HCT116 (cell line): ENCODE data around the gene DDX39A. TPM values are rescaled to one million over a fixed set of nuclear protein-coding genes. Genes with fewer than 3 reads are reported as not detected.

Experiments used
- ATAC-seq: fragments of 200-7000 bp; cut with Tn5 transposase; 2 replicates; pipeline ENCODE4 v1.9.1; 2020; ENCODE audit warnings: mild to moderate bottlenecking, moderate library complexity
- BruUV-seq: library from RNA; stranded (reverse); fragments of 400-500 nt; replicated peaks from 2 replicates; lab custom pipeline; 2021; lab: Mats Ljungman, UMichigan
- CTCF ChIA-PET: fragments of 300-600 bp; sonication (Branson Sonifier 250); formaldehyde crosslinking; loops from one replicate; lab custom pipeline; 2021; ENCODE audit warnings: antibody characterized with exemption; lab: Charles Lee
- POLR2A ChIA-PET: fragments of 300-600, 350-600 bp; sonication (Branson Sonifier 250); formaldehyde crosslinking; loops from one replicate; lab custom pipeline; 2021; ENCODE audit warnings: antibody characterized with exemption; lab: Charles Lee
- RAD21 ChIA-PET, 2 experiments: fragments of 300-600 bp; sonication (Branson Sonifier 250); formaldehyde crosslinking; loops; one replicate each; lab custom pipeline; 2023; ENCODE audit warnings: low total read pairs in 2 of 2; ENCODE audit not compliant: uncharacterized antibody in 2 of 2, unreplicated experiment in 2 of 2, low non-redundant PET in 1 of 2; lab: Charles Lee
- DNase-seq: peaks from one replicate; pipeline ENCODE4 v3.0.0-alpha.2; 2010; ENCODE audit warnings: low read depth, low spot score
- H2AFZ ChIP-seq: fragments of 200-600 bp; shearing (Covaris generic), sonication (generic); 2 replicates; pipeline ENCODE4 v1.6.1; 2017; ENCODE audit warnings: low read depth, mixed run types, mixed read lengths, antibody characterized with exemption, low read length; ENCODE audit not compliant: poor library complexity, severe bottlenecking
- H3K27ac ChIP-seq: 2 replicates; pipeline ENCODE4 v1.5.1; 2012; ENCODE audit warnings: low read depth, low read length
- H3K27me3 ChIP-seq: fragments of 200-600 bp; sonication (generic); 2 replicates; pipeline ENCODE4 v1.6.1; 2016; ENCODE audit warnings: mixed run types, low read length, mixed read lengths; ENCODE audit not compliant: insufficient read depth
- H3K36me3 ChIP-seq, 2 experiments: fragments of 200-500 bp in 1 of 2; fragments of 200-600 bp in 1 of 2; sonication (Bioruptor generic) in 1 of 2; sonication (generic) in 1 of 2; 2 replicates each; pipeline versions ENCODE4 v1.5.1 to v1.6.1; 2014 to 2016; ENCODE audit warnings: low read length in 2 of 2, inconsistent platforms in 1 of 2, mixed read lengths in 1 of 2, mixed run types in 1 of 2; ENCODE audit not compliant: insufficient read depth in 2 of 2, control insufficient read depth in 1 of 2
- H3K4me1 ChIP-seq, 2 experiments: fragments of 200-600 bp in 1 of 2; sonication (generic) in 1 of 2; 2 replicates each; pipeline versions ENCODE4 v1.5.1 to v1.6.1; 2012 to 2017; ENCODE audit warnings: low read length in 2 of 2, inconsistent platforms in 1 of 2, mild to moderate bottlenecking in 1 of 2, mixed read lengths in 1 of 2, mixed run types in 1 of 2, moderate library complexity in 1 of 2; ENCODE audit not compliant: insufficient read depth in 2 of 2, control insufficient read depth in 1 of 2
- H3K4me2 ChIP-seq: fragments of 200-600 bp; sonication (generic); 2 replicates; pipeline ENCODE4 v1.6.1; 2017; ENCODE audit warnings: mixed run types, low read length, mixed read lengths
- H3K4me3 ChIP-seq, 2 experiments: fragments of 200-600 bp in 1 of 2; sonication (generic) in 1 of 2; replicated peaks in 1 of 2; 2 replicates each; pipeline ENCODE4 v1.5.1; 2011 to 2016; ENCODE audit warnings: low read length in 2 of 2, control low read depth in 1 of 2, low read depth in 1 of 2, mild to moderate bottlenecking in 1 of 2, mixed read lengths in 1 of 2, mixed run types in 1 of 2
- H3K79me2 ChIP-seq: fragments of 200-600 bp; sonication (generic); 2 replicates; pipeline ENCODE4 v1.6.1; 2017; ENCODE audit warnings: mild to moderate bottlenecking, mixed run types, low read length, moderate library complexity, mixed read lengths; ENCODE audit not compliant: insufficient read depth
- H3K9ac ChIP-seq: fragments of 200-600 bp; sonication (generic); 2 replicates; pipeline ENCODE4 v1.6.1; 2016; ENCODE audit warnings: low read length, mixed read lengths
- H3K9me2 ChIP-seq: fragments of 200-600 bp; sonication (generic), shearing (Covaris generic); 2 replicates; pipeline ENCODE4 v1.6.1; 2017; ENCODE audit warnings: mixed run types, mild to moderate bottlenecking, moderate library complexity; ENCODE audit not compliant: insufficient read depth
- H3K9me3 ChIP-seq, 2 experiments: fragments of 200-500 bp in 1 of 2; fragments of 200-600 bp in 1 of 2; sonication (Bioruptor generic) in 1 of 2; sonication (generic) in 1 of 2; 2 replicates each; pipeline ENCODE4 v1.6.1; 2014 to 2017; ENCODE audit warnings: low read length in 2 of 2, mixed read lengths in 2 of 2, inconsistent platforms in 1 of 2, low read depth in 1 of 2, mild to moderate bottlenecking in 1 of 2, mixed run types in 1 of 2, moderate library complexity in 1 of 2; ENCODE audit not compliant: control insufficient read depth in 1 of 2, insufficient read depth in 1 of 2
- H4K20me1 ChIP-seq: fragments of 200-600 bp; sonication (generic), shearing (Covaris generic); 2 replicates; pipeline ENCODE4 v1.6.1; 2017; ENCODE audit warnings: mixed run types, mild to moderate bottlenecking, moderate library complexity; ENCODE audit not compliant: insufficient read depth
- CBX3 ChIP-seq: IDR thresholded peaks from 2 replicates; pipeline ENCODE4 v1.6.1; 2012; ENCODE audit warnings: low read depth
- CEBPB ChIP-seq: IDR thresholded peaks from 2 replicates; pipeline ENCODE4 v1.6.1; 2012; ENCODE audit warnings: low read depth
- ELF1 ChIP-seq: IDR thresholded peaks from 2 replicates; pipeline ENCODE4 v1.6.1; 2012; ENCODE audit warnings: low read depth, borderline replicate concordance
- EZH2 ChIP-seq: fragments of 200-600 bp; sonication (generic); IDR thresholded peaks from 2 replicates; pipeline ENCODE4 v1.6.1; 2017; ENCODE audit warnings: antibody characterized with exemption, mixed run types
- EZH2phosphoT487 ChIP-seq: fragments of 200-600 bp; IDR thresholded peaks from 2 replicates; pipeline ENCODE4 v1.6.1; 2018; ENCODE audit warnings: antibody characterized with exemption, borderline replicate concordance
- FOSL1 ChIP-seq: IDR thresholded peaks from 2 replicates; pipeline ENCODE4 v1.6.1; 2012; ENCODE audit warnings: low read depth
- JUND ChIP-seq: IDR thresholded peaks from 2 replicates; pipeline ENCODE4 v1.6.1; 2012
- POLR2A ChIP-seq: IDR thresholded peaks from 2 replicates; pipeline ENCODE4 v1.7.0; 2011; ENCODE audit warnings: borderline replicate concordance; ENCODE audit not compliant: insufficient read depth, insufficient read length; ENCODE audit errors: extremely low read depth
- POLR2AphosphoS5 ChIP-seq: IDR thresholded peaks from 2 replicates; pipeline ENCODE4 v1.6.1; 2011; ENCODE audit warnings: mild to moderate bottlenecking, low read depth, low read length, moderate library complexity
- RAD21 ChIP-seq: IDR thresholded peaks from 2 replicates; pipeline ENCODE4 v1.6.1; 2012; ENCODE audit warnings: low read depth, mild to moderate bottlenecking
- YY1 ChIP-seq: IDR thresholded peaks from 2 replicates; pipeline ENCODE4 v1.6.1; 2011; ENCODE audit warnings: low read length, low read depth, moderate library complexity, mild to moderate bottlenecking; ENCODE audit not compliant: insufficient replicate concordance; ENCODE audit errors: extremely low read depth
- ZFX ChIP-seq: fragments of 450-650 bp; IDR thresholded peaks from 2 replicates; pipeline ENCODE4 v1.6.1; 2017
- intact Hi-C: fragments of 100-400 bp; cut with micrococcal nuclease; formaldehyde crosslinking; loops from 2 replicates; pipeline ENCODE4 v1.10.0; 2022
- total RNA-seq: library from RNA; stranded (reverse); gene quantifications from one replicate; pipeline ENCODE4 v1.2.1, GENCODE V29; 2021; ENCODE audit not compliant: unreplicated experiment
- TF ChIP-seq, protein P1 (sequence below), 3 experiments: fragments of 200-600 bp in 1 of 3; sonication (generic) in 1 of 3; IDR thresholded peaks in 2 of 3; conservative IDR thresholded peaks in 1 of 3; 2 replicates each; pipeline ENCODE4 v1.5.1; 2012 to 2017; ENCODE audit warnings: low read depth in 2 of 3, low read length in 2 of 3, antibody characterized with exemption in 1 of 3, borderline replicate concordance in 1 of 3, control low read depth in 1 of 3, mild to moderate bottlenecking in 1 of 3, mixed read lengths in 1 of 3, mixed run types in 1 of 3, moderate library complexity in 1 of 3; ENCODE audit not compliant: insufficient read depth in 1 of 3
- TF ChIP-seq, protein P2 (sequence below): IDR thresholded peaks from 2 replicates; pipeline ENCODE4 v1.6.1; 2012; ENCODE audit warnings: low read depth
- TF ChIP-seq, protein P3 (sequence below): IDR thresholded peaks from 2 replicates; pipeline ENCODE4 v1.6.1; 2012

DDX39A gene
- total RNA-seq, 1 experiment from 2014 or later, result 152 TPM

DNA sequence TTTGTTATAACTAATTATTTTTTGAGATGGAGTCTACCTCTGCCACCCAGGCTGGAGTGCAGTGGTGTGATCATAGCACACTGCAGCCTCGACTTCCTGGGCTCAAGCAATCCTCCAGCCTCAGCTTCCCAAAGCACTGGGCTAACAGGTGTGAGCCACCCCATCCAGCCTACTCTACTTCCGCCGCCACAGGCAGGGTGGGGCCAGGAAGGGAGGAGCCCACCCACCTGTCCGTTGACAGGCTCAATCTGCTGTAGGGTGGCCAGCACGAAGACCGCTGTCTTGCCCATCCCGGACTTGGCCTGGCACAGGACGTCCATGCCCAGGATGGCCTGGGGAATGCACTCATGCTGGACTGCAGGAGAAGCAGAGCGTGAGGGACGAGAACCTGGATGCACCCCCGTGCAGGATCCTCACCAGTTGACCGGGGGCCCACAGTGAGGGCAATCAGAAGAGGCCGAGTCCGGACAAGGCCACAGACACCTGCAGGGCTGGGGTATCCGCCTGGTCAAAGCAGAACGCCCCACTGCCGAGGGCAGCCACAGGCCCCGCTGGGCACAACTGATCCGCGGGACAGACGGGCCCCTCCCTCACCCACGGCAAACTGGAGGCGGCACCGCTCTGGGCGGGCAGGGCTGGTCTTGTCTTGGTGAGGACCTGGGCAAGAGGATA, 6.7 kb downstream of the DDX39A start:
- H3K36me3 ChIP-seq, result peaks cover 38 to 57% of the 10 kb centered on the region in 2 experiments
- H3K27ac ChIP-seq, result no peak overlapping the region; the same call in 1 of the 2 replicates
- H3K27me3 ChIP-seq, result no peaks in the 10 kb centered on the region
- no TSS peak for BruUV-seq
- no peak overlapping the region for H2AFZ ChIP-seq
- ChIA-PET CTCF (interaction anchor here (1.0 kb wide), 1 partner anchor 276 kb away, joined by 3 read pairs; the partner anchor contains the start of gene ASF1B), RAD21 (no interaction called here), POLR2A (no interaction called here)
- DNase-seq (no peak), ATAC-seq (no peak)
- no peak overlapping the region for H3K4me2 ChIP-seq
- peaks cover 21% of the 10 kb centered on the region; the same call in 1 of the 2 replicates for H4K20me1 ChIP-seq
- H3K4me1 ChIP-seq, result peaks cover 4 to 14% of the 10 kb centered on the region in 2 experiments
- peaks cover 79% of the 10 kb centered on the region for H3K79me2 ChIP-seq
- H3K4me3 ChIP-seq, result no peak overlapping the region
- H3K9ac ChIP-seq, result no peak overlapping the region
- TF ChIP-seq RAD21 (no peak), EZH2 (no peak), CBX3 (no peak), FOSL1 (no peak), JUND (no peak), POLR2A (no peak), CEBPB (no peak), YY1 (no peak), ELF1 (no peak), ZFX (no peak), EZH2phosphoT487 (no peak), POLR2AphosphoS5 (no peak)
- TF ChIP-seq, protein P1, sequence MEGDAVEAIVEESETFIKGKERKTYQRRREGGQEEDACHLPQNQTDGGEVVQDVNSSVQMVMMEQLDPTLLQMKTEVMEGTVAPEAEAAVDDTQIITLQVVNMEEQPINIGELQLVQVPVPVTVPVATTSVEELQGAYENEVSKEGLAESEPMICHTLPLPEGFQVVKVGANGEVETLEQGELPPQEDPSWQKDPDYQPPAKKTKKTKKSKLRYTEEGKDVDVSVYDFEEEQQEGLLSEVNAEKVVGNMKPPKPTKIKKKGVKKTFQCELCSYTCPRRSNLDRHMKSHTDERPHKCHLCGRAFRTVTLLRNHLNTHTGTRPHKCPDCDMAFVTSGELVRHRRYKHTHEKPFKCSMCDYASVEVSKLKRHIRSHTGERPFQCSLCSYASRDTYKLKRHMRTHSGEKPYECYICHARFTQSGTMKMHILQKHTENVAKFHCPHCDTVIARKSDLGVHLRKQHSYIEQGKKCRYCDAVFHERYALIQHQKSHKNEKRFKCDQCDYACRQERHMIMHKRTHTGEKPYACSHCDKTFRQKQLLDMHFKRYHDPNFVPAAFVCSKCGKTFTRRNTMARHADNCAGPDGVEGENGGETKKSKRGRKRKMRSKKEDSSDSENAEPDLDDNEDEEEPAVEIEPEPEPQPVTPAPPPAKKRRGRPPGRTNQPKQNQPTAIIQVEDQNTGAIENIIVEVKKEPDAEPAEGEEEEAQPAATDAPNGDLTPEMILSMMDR (IDR thresholded peaks at IDR 0.05 in 2 of 3, conservative IDR thresholded peaks at IDR 0.05 in 1 of 3; ENCODE audit: borderline replicate concordance in 1 of 3, insufficient read depth in 1 of 3, low read depth in 2 of 3, low read length in 2 of 3), result no peak
- TF ChIP-seq, protein P2, sequence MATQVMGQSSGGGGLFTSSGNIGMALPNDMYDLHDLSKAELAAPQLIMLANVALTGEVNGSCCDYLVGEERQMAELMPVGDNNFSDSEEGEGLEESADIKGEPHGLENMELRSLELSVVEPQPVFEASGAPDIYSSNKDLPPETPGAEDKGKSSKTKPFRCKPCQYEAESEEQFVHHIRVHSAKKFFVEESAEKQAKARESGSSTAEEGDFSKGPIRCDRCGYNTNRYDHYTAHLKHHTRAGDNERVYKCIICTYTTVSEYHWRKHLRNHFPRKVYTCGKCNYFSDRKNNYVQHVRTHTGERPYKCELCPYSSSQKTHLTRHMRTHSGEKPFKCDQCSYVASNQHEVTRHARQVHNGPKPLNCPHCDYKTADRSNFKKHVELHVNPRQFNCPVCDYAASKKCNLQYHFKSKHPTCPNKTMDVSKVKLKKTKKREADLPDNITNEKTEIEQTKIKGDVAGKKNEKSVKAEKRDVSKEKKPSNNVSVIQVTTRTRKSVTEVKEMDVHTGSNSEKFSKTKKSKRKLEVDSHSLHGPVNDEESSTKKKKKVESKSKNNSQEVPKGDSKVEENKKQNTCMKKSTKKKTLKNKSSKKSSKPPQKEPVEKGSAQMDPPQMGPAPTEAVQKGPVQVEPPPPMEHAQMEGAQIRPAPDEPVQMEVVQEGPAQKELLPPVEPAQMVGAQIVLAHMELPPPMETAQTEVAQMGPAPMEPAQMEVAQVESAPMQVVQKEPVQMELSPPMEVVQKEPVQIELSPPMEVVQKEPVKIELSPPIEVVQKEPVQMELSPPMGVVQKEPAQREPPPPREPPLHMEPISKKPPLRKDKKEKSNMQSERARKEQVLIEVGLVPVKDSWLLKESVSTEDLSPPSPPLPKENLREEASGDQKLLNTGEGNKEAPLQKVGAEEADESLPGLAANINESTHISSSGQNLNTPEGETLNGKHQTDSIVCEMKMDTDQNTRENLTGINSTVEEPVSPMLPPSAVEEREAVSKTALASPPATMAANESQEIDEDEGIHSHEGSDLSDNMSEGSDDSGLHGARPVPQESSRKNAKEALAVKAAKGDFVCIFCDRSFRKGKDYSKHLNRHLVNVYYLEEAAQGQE, result no peak
- TF ChIP-seq, protein P3, sequence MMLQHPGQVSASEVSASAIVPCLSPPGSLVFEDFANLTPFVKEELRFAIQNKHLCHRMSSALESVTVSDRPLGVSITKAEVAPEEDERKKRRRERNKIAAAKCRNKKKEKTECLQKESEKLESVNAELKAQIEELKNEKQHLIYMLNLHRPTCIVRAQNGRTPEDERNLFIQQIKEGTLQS, result no peak
- intact Hi-C loops, result no loop called here
- H3K9me3 ChIP-seq, result no peaks in the 10 kb centered on the region
- no peaks in the 10 kb centered on the region for H3K9me2 ChIP-seq
